GM12875 (cell line): Measurements from ENCODE around the gene PFDN2.

Source experiments
- H3K4me3 ChIP-seq: one replicate; pipeline ENCODE4 v1.5.1; 2011; ENCODE audit warnings: low read depth, low read length, control low read depth
- CTCF ChIP-seq: IDR thresholded peaks from 2 replicates; pipeline ENCODE4 v1.5.1; 2011; ENCODE audit warnings: low read depth, mild to moderate bottlenecking, control low read depth, inconsistent platforms, low read length, moderate library complexity, borderline replicate concordance; ENCODE audit not compliant: insufficient read depth

Gene PFDN2

GRCh38 chr1:161113915-161114314 is 3.9 kb downstream of the PFDN2 start:
- TF ChIP-seq CTCF, result no peak
- no peak overlapping the region for H3K4me3 ChIP-seq

- TF ChIP-seq CTCF, result no peak
Measured at GRCh38 chr1:161111527-161111926, 6.3 kb downstream of the PFDN2 start.

GRCh38 chr1:161111117-161111516 is 6.7 kb downstream of the PFDN2 start:
- H3K4me3 ChIP-seq, result no peak overlapping the region
- no peak for TF ChIP-seq CTCF

More at GRCh38 chr1:161111527-161111926, 6.3 kb downstream of the PFDN2 start:
- H3K4me3 ChIP-seq, result no peak overlapping the region

- H3K4me3 ChIP-seq, result no peak overlapping the region
- no peak for TF ChIP-seq CTCF
Measured at GRCh38 chr1:161106431-161106830, 11.4 kb downstream of the PFDN2 start.

- H3K4me3 ChIP-seq, result no peak overlapping the region
- TF ChIP-seq CTCF, result no peak
Measured at GRCh38 chr1:161100556-161100955, 17.3 kb downstream of the PFDN2 start.

- H3K4me3 ChIP-seq, result no peak overlapping the region
- no peak for TF ChIP-seq CTCF
Measured at GRCh38 chr1:161099090-161099802, 18.6 kb downstream of the PFDN2 start.
